Neuronal stem cell (in vitro differentiated cells): ENCODE data around the gene ARID5A.

ENCODE experiments used
- DNase-seq: peaks from one replicate; pipeline ENCODE4 v3.0.0-alpha.2; 2013; ENCODE audit warnings: low spot score
- H2AFZ ChIP-seq: one replicate; pipeline ENCODE4 v1.6.1; 2013; ENCODE audit warnings: mild to moderate bottlenecking, low read length, inconsistent platforms
- H2AK5ac ChIP-seq: 2 replicates; pipeline ENCODE4 v1.6.1; 2013; ENCODE audit warnings: low read depth, mild to moderate bottlenecking, inconsistent platforms, low read length, moderate library complexity, mixed read lengths
- H2BK120ac ChIP-seq: 2 replicates; pipeline ENCODE4 v1.6.1; 2013; ENCODE audit warnings: low read depth, mild to moderate bottlenecking, inconsistent platforms, low read length, moderate library complexity, mixed read lengths
- H2BK12ac ChIP-seq: one replicate; pipeline ENCODE4 v1.6.1; 2013; ENCODE audit warnings: low read length, inconsistent platforms
- H2BK15ac ChIP-seq: 2 replicates; pipeline ENCODE4 v1.6.1; 2013; ENCODE audit warnings: mild to moderate bottlenecking, low read length, inconsistent platforms, mixed read lengths
- H2BK5ac ChIP-seq: one replicate; pipeline ENCODE4 v1.6.1; 2013; ENCODE audit warnings: inconsistent platforms, mild to moderate bottlenecking, low read length, moderate library complexity
- H3K14ac ChIP-seq: one replicate; pipeline ENCODE4 v1.6.1; 2013; ENCODE audit warnings: low read length, inconsistent platforms
- H3K18ac ChIP-seq: 2 replicates; pipeline ENCODE4 v1.6.1; 2013; ENCODE audit warnings: low read length, inconsistent platforms
- H3K23ac ChIP-seq: 2 replicates; pipeline ENCODE4 v1.6.1; 2013; ENCODE audit warnings: low read depth, mild to moderate bottlenecking, mixed read lengths, low read length, inconsistent platforms; ENCODE audit not compliant: poor library complexity
- H3K27ac ChIP-seq: replicated peaks from 3 replicates; pipeline ENCODE4 v1.5.1; 2013; ENCODE audit warnings: low read length, inconsistent platforms
- H3K27me3 ChIP-seq, 3 experiments: 2 replicates each; pipeline ENCODE4 v1.6.1; 2013; ENCODE audit warnings: low read length in 3 of 3, mild to moderate bottlenecking in 2 of 3, inconsistent platforms in 1 of 3, low read depth in 1 of 3, mixed read lengths in 1 of 3, moderate library complexity in 1 of 3; ENCODE audit not compliant: control insufficient read depth in 3 of 3, insufficient read depth in 3 of 3
- H3K36me3 ChIP-seq, 2 donors: replicated peaks in 1 of 2; 2 replicates each; pipeline ENCODE4 v1.6.1; 2013; ENCODE audit warnings: low read length in 2 of 2; ENCODE audit not compliant: control insufficient read depth in 2 of 2, insufficient read depth in 2 of 2
- H3K4ac ChIP-seq: 2 replicates; pipeline ENCODE4 v1.6.1; 2013; ENCODE audit warnings: inconsistent platforms, mild to moderate bottlenecking, low read length, moderate library complexity
- H3K4me1 ChIP-seq, 2 donors: 1 replicate in 1 of 2; 2 replicates in 1 of 2; pipeline ENCODE4 v1.6.1; 2013; ENCODE audit warnings: low read length in 2 of 2, low read depth in 1 of 2; ENCODE audit not compliant: control insufficient read depth in 2 of 2, insufficient read depth in 1 of 2
- H3K4me2 ChIP-seq: one replicate; pipeline ENCODE4 v1.6.1; 2013; ENCODE audit warnings: mild to moderate bottlenecking, low read length, inconsistent platforms; ENCODE audit not compliant: insufficient read depth, poor library complexity, severe bottlenecking
- H3K4me3 ChIP-seq, 2 donors: 2 replicates each; pipeline ENCODE4 v1.5.1; 2013; ENCODE audit warnings: low read length in 2 of 2, mild to moderate bottlenecking in 2 of 2, inconsistent platforms in 1 of 2, moderate library complexity in 1 of 2
- H3K79me1 ChIP-seq: one replicate; pipeline ENCODE4 v1.6.1; 2013; ENCODE audit warnings: low read depth, mild to moderate bottlenecking, inconsistent platforms, low read length, moderate library complexity
- H3K9ac ChIP-seq: one replicate; pipeline ENCODE4 v1.6.1; 2013; ENCODE audit warnings: mild to moderate bottlenecking, low read depth, low read length, inconsistent platforms; ENCODE audit not compliant: poor library complexity
- H3K9me3 ChIP-seq, 2 donors: replicated peaks in 1 of 2; 2 replicates each; pipeline versions ENCODE3 to v1.6.1; 2013; ENCODE audit warnings: low read length in 2 of 2, mild to moderate bottlenecking in 2 of 2, inconsistent platforms in 1 of 2, low read depth in 1 of 2, mixed read lengths in 1 of 2, moderate library complexity in 1 of 2; ENCODE audit not compliant: control insufficient read depth in 2 of 2, insufficient read depth in 1 of 2
- H4K8ac ChIP-seq: one replicate; pipeline ENCODE4 v1.6.1; 2013; ENCODE audit warnings: low read depth, mild to moderate bottlenecking, inconsistent platforms, low read length, moderate library complexity
- H4K91ac ChIP-seq: one replicate; pipeline ENCODE4 v1.6.1; 2013; ENCODE audit warnings: low read length, low read depth, mild to moderate bottlenecking, inconsistent platforms; ENCODE audit not compliant: poor library complexity
- WGBS, 2 donors: extraction: QIAGEN DNeasy Blood & Tissue Kit; methylation state at CpG; one replicate each; pipeline ENCODE4 v1.1.7; 2013; ENCODE audit warnings: missing lambda C conversion rate in 2 of 2, mixed read lengths in 1 of 2; ENCODE audit not compliant: insufficient read length in 2 of 2, insufficient replicate concordance in 1 of 2; ENCODE audit errors: extremely low coverage in 2 of 2; 5-methylcytosine and 5-hydroxymethylcytosine counted together

ARID5A gene

GRCh38 chr2:96511851-96512250 is 24.7 kb upstream of the ARID5A start:
- no peak overlapping the region for H3K4me2 ChIP-seq
- H2BK5ac ChIP-seq, result no peak overlapping the region
- no peak overlapping the region for H4K91ac ChIP-seq
- no peak overlapping the region for H2BK12ac ChIP-seq
- peak overlapping the region; percentile 57 for H2AK5ac ChIP-seq
- no CpG with 5 or more reads among the region's 4 CpGs for WGBS, 2 donors
- H3K27me3 ChIP-seq, result peaks cover 0 to 27% (median 21%) of the 10 kb centered on the region in 3 experiments
- H3K36me3 ChIP-seq, result no peaks in the 10 kb centered on the region
- H3K4ac ChIP-seq, result no peak overlapping the region
- no peak overlapping the region for H3K23ac ChIP-seq
- no peak overlapping the region for H4K8ac ChIP-seq
- no peak overlapping the region for H2BK15ac ChIP-seq
- peaks cover 2 to 5% of the 10 kb centered on the region in 2 donors for H3K9me3 ChIP-seq
- H3K14ac ChIP-seq, result no peak overlapping the region
- no peak for DNase-seq
- peaks cover 3 to 5% of the 10 kb centered on the region in 2 donors for H3K4me1 ChIP-seq
- peak overlapping the region; percentile 45 for H3K18ac ChIP-seq
- H3K79me1 ChIP-seq, result no peaks in the 10 kb centered on the region
- H2AFZ ChIP-seq, result no peak overlapping the region
- no peak overlapping the region for H2BK120ac ChIP-seq
- H3K27ac ChIP-seq, result no peak overlapping the region
- no peak overlapping the region for H3K4me3 ChIP-seq
- H3K9ac ChIP-seq, result no peak overlapping the region

GRCh38 chr2:96512341-96512740 is 24.2 kb upstream of the ARID5A start:
- H3K14ac ChIP-seq, result no peak overlapping the region
- no peak for DNase-seq
- H3K36me3 ChIP-seq, result no peaks in the 10 kb centered on the region
- no peak overlapping the region for H2BK5ac ChIP-seq
- no peak overlapping the region for H2AK5ac ChIP-seq
- no peak overlapping the region for H2BK12ac ChIP-seq
- H3K4ac ChIP-seq, result no peak overlapping the region
- H3K9me3 ChIP-seq, result peaks cover 2 to 10% of the 10 kb centered on the region in 2 donors
- H4K91ac ChIP-seq, result no peak overlapping the region
- H3K4me1 ChIP-seq, result peaks cover 3 to 5% of the 10 kb centered on the region in 2 donors
- no peak overlapping the region for H4K8ac ChIP-seq
- no peak overlapping the region for H2AFZ ChIP-seq
- H3K18ac ChIP-seq, result no peak overlapping the region
- no peak overlapping the region for H3K4me3 ChIP-seq
- H3K27me3 ChIP-seq, result peaks cover 0 to 27% (median 21%) of the 10 kb centered on the region in 3 experiments
- H3K79me1 ChIP-seq, result no peaks in the 10 kb centered on the region
- no peak overlapping the region for H3K23ac ChIP-seq
- H2BK15ac ChIP-seq, result no peak overlapping the region
- H3K4me2 ChIP-seq, result no peak overlapping the region
- WGBS, 2 donors, result no CpG with 5 or more reads among the region's 4 CpGs
- H3K27ac ChIP-seq, result no peak overlapping the region
- no peak overlapping the region for H3K9ac ChIP-seq
- H2BK120ac ChIP-seq, result no peak overlapping the region

- no peak overlapping the region for H3K9ac ChIP-seq
- no peak overlapping the region for H3K14ac ChIP-seq
- no peak for DNase-seq
- no peaks in the 10 kb centered on the region for H3K4me1 ChIP-seq
- no peak overlapping the region for H3K4me3 ChIP-seq
- H2BK15ac ChIP-seq, result no peak overlapping the region
- no peak overlapping the region for H3K23ac ChIP-seq
- no peak overlapping the region for H2BK5ac ChIP-seq
- no CpG with 5 or more reads among the region's 6 CpGs for WGBS, 2 donors
- H3K27ac ChIP-seq, result no peak overlapping the region
- no peak overlapping the region for H4K8ac ChIP-seq
- H3K4ac ChIP-seq, result no peak overlapping the region
- H3K4me2 ChIP-seq, result no peak overlapping the region
- H3K27me3 ChIP-seq, result peaks cover 0 to 20% (median 11%) of the 10 kb centered on the region in 3 experiments
- H2BK12ac ChIP-seq, result no peak overlapping the region
- no peak overlapping the region for H4K91ac ChIP-seq
- H3K36me3 ChIP-seq, result no peaks in the 10 kb centered on the region
- H2AK5ac ChIP-seq, result no peak overlapping the region
- H3K9me3 ChIP-seq, result peaks cover 2 to 16% of the 10 kb centered on the region in 2 donors
- no peak overlapping the region for H2AFZ ChIP-seq
- no peak overlapping the region for H2BK120ac ChIP-seq
- no peak overlapping the region for H3K18ac ChIP-seq
- H3K79me1 ChIP-seq, result no peaks in the 10 kb centered on the region
Observed at GRCh38 chr2:96514521-96514920, 22.0 kb upstream of the ARID5A start.

- H3K79me1 ChIP-seq, result no peaks in the 10 kb centered on the region
- no peak overlapping the region for H2BK15ac ChIP-seq
- H3K18ac ChIP-seq, result no peak overlapping the region
- no peak overlapping the region for H4K91ac ChIP-seq
- H3K9ac ChIP-seq, result no peak overlapping the region
- H3K4me1 ChIP-seq, result no peaks in the 10 kb centered on the region
- no peak overlapping the region for H2BK5ac ChIP-seq
- H2AK5ac ChIP-seq, result no peak overlapping the region
- peaks cover 0 to 4% (median 1%) of the 10 kb centered on the region in 3 experiments for H3K27me3 ChIP-seq
- no peak overlapping the region for H3K4me2 ChIP-seq
- H3K36me3 ChIP-seq, result no peaks in the 10 kb centered on the region
- H2BK12ac ChIP-seq, result no peak overlapping the region
- H3K4ac ChIP-seq, result no peak overlapping the region
- H2BK120ac ChIP-seq, result no peak overlapping the region
- no CpG with 5 or more reads among the region's 1 CpG for WGBS, 2 donors
- no peak overlapping the region for H4K8ac ChIP-seq
- H3K23ac ChIP-seq, result no peak overlapping the region
- H3K14ac ChIP-seq, result no peak overlapping the region
- no peak overlapping the region for H3K27ac ChIP-seq
- no peak overlapping the region for H2AFZ ChIP-seq
- H3K9me3 ChIP-seq, result peaks cover 2 to 18% of the 10 kb centered on the region in 2 donors
- no peak for DNase-seq
- H3K4me3 ChIP-seq, result no peak overlapping the region
Observed at GRCh38 chr2:96517079-96517478, 19.5 kb upstream of the ARID5A start.
